ENCODE data around the gene UNC80.

UNC80 gene

GRCh38 chr2:210020138-210020537 is 248.5 kb downstream of the UNC80 start:
- no peak for DNase-seq (ENCODE audit: low read depth)

- DNase-seq (ENCODE audit: low read depth) = no peak
These were observed 251.2 kb downstream of the UNC80 start for GRCh38 chr2:210022824-210023223.

- DNase-seq (ENCODE audit: low read depth) = no peak
These were observed 256.0 kb downstream of the UNC80 start for GRCh38 chr2:210027608-210028007.

- DNase-seq (ENCODE audit: low read depth) = no peak
These were observed 256.5 kb downstream of the UNC80 start for GRCh38 chr2:210028178-210028577.

GRCh38 chr2:210034087-210034683 is 262.6 kb downstream of the UNC80 start:
- no peak for DNase-seq (ENCODE audit: low read depth)

GRCh38 chr2:210035679-210036078 is 264.0 kb downstream of the UNC80 start:
- DNase-seq (ENCODE audit: low read depth) = no peak

- DNase-seq (ENCODE audit: low read depth) = no peak
These were observed 266.4 kb downstream of the UNC80 start for GRCh38 chr2:210038078-210038477.

- DNase-seq (ENCODE audit: low read depth) = no peak
These were observed 275.3 kb downstream of the UNC80 start for GRCh38 chr2:210046851-210047500.
